CD4-positive, alpha-beta T cell treated with Interleukin-17A for 1 hour (primary cell): ENCODE data around the gene PYROXD2.

Experiments
- DNase-seq: peaks from one replicate; pipeline ENCODE4 v3.0.0-alpha.2; 2020

PYROXD2 gene

DNA sequence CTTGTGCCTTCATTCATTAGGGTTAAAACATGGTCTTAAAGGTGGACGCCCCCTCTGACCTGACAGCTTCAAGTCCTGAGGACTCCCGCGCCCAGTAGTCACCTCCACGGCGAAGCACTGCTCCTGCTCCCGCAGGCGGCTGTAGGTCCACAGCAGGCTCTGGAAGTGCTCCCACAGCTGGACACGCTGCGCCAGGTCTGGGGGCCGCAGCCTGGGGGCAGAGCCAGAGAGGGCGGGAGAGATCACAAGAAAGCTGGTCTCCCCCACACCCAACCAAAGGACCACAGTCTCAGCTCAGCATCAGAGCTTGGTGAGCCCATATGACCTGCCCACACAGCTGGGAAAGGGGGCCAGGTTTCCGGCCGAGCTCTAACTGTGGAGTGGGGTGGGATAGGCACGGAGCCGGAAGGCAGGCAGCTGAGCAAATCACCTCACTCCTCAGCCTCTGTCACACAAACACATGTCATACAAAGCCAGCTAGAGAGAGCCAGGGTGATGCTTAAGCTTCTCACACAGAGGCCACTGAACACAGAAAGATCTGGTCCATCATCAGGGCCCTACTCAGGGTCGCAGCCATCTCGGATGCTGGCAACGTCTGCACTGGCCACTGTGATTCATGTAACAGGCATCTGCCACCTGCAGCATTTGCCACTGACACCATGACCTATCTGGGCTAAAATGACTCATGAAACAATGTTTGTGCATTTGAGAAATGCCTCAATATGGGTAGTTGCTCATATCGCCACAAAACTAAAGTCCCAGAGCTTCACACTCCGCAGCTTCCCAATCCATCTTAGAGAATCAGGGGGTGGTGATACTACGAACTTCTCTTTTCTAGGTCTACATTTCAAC, 19.1 kb upstream of the PYROXD2 start:
- DNase-seq, result no peak

DNA sequence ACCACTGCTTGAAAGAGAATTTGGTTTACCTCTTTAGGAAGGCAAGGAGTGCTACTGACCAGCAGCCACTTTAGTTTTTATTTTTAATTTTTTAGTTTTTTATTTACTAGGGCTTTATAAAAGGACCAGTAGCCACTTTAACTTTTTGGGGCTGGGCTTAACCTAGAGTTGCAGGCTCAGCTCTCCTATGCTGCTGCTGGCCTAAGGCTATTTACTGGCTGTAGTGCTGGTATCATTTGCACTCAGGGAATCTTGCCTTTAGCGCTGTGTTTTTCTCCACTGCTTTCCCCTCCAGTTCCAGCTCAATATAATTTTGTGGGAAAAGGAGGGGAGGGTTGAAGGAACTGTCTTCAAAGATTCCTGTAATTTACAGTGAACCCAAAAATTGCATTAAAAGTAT, 18.4 kb upstream of the PYROXD2 start:
- no peak for DNase-seq

- no peak for DNase-seq
These were observed 17.3 kb upstream of the PYROXD2 start for GRCh38 chr10:98432330-98432729.

DNA sequence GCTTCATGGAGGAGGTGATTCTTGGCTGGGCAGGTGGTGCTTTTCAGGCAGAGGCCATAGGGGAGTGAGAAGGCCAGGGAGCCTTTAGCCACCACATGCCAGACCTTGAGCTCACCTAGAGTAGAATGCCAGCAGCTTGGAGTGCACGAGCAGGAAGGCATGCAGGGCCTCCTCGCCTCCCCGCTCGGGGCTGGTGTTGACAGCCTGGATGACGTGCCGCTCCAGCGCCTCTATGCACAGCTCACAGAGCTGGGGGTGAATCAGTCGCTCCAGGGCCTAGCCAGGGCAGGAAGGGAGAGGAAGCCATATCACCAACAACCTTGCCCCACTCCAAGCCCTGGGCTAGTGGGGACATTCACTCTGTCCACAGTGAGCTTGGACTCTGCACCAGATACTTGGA, 16.0 kb upstream of the PYROXD2 start:
- no peak for DNase-seq

- no peak for DNase-seq
These were observed 15.4 kb upstream of the PYROXD2 start for GRCh38 chr10:98430427-98430826.

GRCh38 chr10:98429320-98430072, 14.5 kb upstream of the PYROXD2 start:
- DNase-seq, result no peak

- no peak for DNase-seq
These were observed 12.1 kb upstream of the PYROXD2 start for GRCh38 chr10:98427011-98427515.

GRCh38 chr10:98425511-98426352, 10.8 kb upstream of the PYROXD2 start:
- DNase-seq, result peak; percentile 54

GRCh38 chr10:98424295-98425254, 9.6 kb upstream of the PYROXD2 start:
- DNase-seq, result no peak

DNA sequence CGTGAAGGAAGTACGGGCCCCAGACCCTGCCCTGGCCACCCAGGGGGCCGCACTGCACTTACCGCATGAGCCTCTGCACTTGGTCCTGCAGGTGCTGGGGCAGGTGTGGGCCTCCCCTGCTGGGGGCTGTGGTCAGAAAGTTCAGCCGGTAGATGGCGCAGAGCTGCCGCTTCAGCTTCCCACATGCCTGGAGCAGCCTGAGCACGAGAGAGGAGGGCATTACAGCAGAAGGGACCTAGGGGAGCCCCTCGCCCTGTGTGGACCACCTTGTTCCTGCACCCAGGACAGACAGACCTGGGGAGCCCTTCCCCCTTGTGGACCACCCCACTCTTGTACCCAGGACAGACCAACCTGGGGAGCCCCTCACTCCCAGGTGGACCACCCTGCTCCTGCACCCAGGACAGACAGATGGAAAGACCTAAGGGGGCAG, 8.7 kb upstream of the PYROXD2 start:
- no peak for DNase-seq

GRCh38 chr10:98422182-98422581, 7.2 kb upstream of the PYROXD2 start:
- DNase-seq, result no peak

DNA sequence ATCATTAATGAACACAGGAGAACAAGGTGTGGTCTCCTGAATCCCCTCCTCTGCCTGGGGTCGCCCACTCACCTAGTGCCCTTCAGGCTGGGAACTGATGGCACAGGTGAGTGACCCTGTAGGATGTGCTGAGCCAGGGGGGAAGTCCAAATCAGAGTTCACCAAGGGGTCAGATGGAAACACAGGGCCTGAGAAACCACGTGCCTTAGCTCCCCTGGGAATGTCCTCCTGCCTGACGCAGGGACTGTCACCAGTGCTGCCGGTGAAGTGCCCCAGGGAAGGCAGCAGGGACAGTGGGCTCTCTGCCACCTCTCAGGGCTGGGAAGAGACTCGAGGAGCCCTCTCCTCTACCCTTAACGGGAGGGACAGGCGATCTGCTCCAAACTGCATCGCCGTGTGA, 5.8 kb upstream of the PYROXD2 start:
- no peak for DNase-seq

GRCh38 chr10:98419469-98420261, 4.7 kb upstream of the PYROXD2 start:
- no peak for DNase-seq

DNA sequence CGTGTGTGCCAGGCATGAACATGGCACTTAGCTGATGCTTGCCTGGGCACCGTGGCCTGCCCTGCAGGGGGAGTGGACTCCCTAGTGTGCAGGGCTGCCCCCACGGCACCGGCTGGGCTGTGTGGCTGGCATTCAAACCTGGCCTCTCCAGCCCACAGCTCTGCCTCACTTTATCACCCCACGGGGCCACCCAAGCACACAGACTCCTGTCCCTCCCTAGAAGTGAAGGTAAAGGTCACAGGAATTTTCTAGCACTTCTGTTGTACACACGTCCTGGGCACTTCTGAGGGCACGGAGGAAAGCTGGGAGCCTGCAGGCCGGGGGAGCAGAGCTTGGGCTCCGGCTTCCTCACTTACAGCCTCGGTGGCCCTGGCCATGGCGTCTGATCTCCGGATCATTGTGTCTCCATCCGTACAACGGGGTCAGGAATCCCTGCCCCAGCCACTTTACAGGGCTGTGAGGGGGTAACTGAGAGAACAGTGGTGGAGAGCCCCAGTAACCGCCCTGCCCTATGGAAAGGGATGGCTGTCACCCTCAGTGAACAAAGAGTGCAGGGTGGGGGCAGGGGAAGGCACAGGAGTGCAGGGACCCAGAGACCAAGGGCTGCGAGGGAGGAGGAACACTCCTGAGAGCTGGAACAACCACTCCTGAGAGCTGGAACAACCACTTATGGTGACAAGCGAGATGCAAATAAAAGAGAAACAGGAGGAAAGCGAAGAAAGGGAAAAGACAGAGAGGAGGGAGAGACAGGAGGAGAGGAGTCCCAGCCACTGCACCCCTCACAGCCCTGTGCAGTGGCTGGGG, 3.9 kb upstream of the PYROXD2 start:
- no peak for DNase-seq

DNA sequence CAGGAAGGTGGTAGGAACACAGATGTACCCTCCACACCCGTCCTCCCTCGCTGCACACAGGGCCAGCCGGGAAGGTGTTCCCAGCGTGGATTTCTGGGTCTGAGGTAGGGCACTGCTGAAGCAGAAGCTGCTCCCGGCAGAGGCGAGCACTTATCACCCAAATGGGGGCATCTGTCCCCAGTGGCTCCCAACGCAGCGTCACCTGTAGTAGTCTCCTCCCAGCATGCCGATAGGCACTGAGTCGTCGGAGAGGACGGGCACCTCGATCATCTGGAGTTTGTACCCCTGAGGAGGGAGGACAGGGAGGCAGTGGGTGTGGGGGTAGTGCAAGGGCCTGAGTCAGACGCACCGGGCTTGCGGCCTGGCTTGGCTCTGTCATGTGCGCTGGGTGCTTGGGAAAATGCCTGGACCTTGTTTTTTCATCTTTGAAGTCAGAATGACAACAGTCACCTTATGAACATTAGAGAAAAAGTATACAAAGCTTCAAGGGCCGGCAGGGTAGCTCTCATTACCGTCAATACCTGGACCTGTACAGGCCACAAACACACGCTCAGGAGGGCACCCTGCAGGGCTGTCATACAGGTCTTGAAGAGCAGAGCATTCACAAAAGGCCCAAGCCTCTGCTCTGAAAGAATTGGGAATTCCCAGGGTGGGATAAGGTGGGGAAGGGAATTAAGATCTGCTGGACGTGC, 3.1 kb upstream of the PYROXD2 start:
- no peak for DNase-seq

DNA sequence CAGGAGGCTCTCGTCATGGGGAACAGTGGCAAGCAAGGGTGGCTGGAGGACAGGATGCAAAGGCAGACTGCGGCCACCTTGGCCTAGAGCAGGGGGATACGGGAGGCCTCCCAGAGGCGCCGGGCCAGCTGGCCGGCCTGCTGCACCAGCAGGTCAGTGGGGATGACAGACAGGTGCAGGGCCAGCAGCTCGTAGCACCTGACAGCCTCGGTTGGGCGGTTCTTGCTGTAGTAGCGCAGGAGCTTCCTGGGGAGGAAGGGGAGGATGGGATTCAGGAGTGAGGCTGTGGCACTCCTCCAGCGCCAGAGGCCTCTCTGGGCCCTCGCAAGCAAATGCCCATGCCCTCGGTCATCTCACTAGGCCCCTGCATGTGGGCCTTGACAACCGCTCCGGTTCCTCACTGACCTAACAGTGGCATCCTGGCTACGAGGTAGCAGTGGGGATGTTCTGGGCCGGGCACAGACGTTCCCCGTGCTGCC, 2.5 kb upstream of the PYROXD2 start:
- DNase-seq, result no peak

GRCh38 chr10:98416606-98417388, 1.8 kb upstream of the PYROXD2 start:
- DNase-seq, result no peak

DNA sequence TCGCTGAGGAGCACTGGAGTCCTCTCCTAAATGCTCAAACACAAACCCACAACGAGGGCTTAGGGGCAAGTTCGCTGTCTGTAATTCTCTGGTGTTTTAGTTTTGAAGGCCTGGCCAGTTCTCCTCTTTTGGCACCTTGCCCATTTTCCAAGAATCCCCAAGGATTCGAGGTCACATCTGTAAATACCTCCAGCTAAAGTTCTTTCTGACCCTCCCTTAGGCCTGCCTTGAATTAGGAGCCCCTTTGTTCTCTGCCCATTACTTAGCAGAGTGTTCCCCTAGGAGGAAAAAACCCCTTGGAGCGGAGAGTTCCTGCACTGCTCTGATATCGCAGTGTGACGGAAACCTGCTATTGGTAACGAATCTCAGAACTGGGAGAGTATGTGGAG, 743 bp upstream of the PYROXD2 start:
- DNase-seq, result no peak

DNA sequence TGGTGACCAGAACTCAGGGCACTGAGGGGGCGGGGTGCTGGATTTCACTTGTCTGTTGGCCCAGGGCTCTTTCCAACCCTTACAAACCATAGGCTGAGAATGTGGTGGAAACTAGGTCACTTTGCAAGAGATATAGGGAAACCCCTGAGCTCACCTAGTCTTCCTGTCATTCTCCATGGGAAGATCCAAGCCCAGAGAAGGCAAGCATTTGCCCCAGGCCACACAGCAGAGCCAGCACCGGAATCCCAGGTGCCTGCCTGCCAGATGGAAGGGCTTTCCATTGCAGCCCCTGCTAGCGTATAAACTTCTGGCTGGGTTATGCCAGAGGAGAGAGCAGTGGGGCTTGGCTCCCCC, 427 bp downstream of the PYROXD2 start:
- no peak for DNase-seq
